WI38 (cell line): Measurements from ENCODE around the gene GRIA4.

Experiments
- H3K4me3 ChIP-seq: 2 replicates; pipeline ENCODE4 v1.5.1; 2011; ENCODE audit warnings: low read depth, mild to moderate bottlenecking, control low read depth, low read length
- TF ChIP-seq, protein P1 (sequence below): IDR thresholded peaks from 2 replicates; pipeline ENCODE4 v1.5.1; 2012; ENCODE audit warnings: low read depth, mild to moderate bottlenecking, control low read depth, low read length

The GRIA4 gene

DNA sequence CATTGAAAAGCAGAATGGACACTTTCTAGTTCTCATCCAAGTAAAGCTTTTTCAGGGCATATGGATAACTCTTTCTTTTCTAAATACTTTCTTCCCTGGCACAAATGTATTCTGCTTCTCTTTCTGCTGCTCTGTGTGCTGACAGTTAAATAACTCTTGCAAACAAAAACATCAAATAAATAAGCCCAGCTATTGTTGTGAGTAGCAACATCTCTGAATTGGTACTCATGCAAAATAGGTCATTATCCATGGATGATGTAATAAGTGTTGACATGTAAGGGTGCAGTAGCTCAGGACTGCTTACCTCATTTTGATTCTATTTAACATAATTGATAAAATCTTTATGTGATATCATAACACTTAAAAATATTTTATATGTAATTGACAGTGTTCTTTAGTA, 247.9 kb downstream of the GRIA4 start:
- TF ChIP-seq, protein P1, sequence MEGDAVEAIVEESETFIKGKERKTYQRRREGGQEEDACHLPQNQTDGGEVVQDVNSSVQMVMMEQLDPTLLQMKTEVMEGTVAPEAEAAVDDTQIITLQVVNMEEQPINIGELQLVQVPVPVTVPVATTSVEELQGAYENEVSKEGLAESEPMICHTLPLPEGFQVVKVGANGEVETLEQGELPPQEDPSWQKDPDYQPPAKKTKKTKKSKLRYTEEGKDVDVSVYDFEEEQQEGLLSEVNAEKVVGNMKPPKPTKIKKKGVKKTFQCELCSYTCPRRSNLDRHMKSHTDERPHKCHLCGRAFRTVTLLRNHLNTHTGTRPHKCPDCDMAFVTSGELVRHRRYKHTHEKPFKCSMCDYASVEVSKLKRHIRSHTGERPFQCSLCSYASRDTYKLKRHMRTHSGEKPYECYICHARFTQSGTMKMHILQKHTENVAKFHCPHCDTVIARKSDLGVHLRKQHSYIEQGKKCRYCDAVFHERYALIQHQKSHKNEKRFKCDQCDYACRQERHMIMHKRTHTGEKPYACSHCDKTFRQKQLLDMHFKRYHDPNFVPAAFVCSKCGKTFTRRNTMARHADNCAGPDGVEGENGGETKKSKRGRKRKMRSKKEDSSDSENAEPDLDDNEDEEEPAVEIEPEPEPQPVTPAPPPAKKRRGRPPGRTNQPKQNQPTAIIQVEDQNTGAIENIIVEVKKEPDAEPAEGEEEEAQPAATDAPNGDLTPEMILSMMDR: no peak
- H3K4me3 ChIP-seq: no peak overlapping the region

GRCh38 chr11:105858841-105859240, 249.0 kb downstream of the GRIA4 start:
- no peak overlapping the region for H3K4me3 ChIP-seq
- TF ChIP-seq, protein P1: no peak

DNA sequence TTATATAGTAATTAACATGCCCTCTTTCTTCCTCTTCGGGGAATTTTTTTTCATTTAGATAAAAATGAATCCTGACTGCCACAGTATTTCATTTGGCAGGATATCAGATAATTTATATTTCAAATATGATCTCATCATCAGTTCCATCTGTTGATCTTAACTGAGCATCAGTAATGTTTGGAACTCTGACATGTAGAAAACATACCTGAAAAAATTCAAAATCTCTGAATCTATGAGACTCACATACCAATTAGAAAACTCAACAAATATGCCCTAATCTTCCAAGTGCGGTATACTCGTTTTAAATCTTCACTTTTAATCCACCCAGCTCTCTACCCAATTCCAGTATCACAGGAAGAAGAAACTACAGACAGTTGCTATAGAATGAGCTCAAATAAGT, 250.2 kb downstream of the GRIA4 start:
- TF ChIP-seq, protein P1: no peak
- H3K4me3 ChIP-seq: no peak overlapping the region

- TF ChIP-seq, protein P1: no peak
- no peak overlapping the region for H3K4me3 ChIP-seq
These were observed 251.4 kb downstream of the GRIA4 start for GRCh38 chr11:105861225-105861624.

GRCh38 chr11:105862736-105863367, 253.0 kb downstream of the GRIA4 start:
- H3K4me3 ChIP-seq: no peak overlapping the region
- TF ChIP-seq, protein P1: peak; percentile 46; the same call in 1 of the 2 replicates

GRCh38 chr11:105863523-105863922, 253.7 kb downstream of the GRIA4 start:
- TF ChIP-seq, protein P1: no peak
- no peak overlapping the region for H3K4me3 ChIP-seq

GRCh38 chr11:105867742-105868141, 257.9 kb downstream of the GRIA4 start:
- no peak overlapping the region for H3K4me3 ChIP-seq
- TF ChIP-seq, protein P1: no peak
